ELF-1 (cell line): Measurements from ENCODE around the gene ADCY7.

ENCODE experiments used
- DNase-seq: peaks from one replicate; pipeline ENCODE4 v3.0.0-alpha.2; 2016; ENCODE audit warnings: low read depth, low spot score

The ADCY7 gene

DNA sequence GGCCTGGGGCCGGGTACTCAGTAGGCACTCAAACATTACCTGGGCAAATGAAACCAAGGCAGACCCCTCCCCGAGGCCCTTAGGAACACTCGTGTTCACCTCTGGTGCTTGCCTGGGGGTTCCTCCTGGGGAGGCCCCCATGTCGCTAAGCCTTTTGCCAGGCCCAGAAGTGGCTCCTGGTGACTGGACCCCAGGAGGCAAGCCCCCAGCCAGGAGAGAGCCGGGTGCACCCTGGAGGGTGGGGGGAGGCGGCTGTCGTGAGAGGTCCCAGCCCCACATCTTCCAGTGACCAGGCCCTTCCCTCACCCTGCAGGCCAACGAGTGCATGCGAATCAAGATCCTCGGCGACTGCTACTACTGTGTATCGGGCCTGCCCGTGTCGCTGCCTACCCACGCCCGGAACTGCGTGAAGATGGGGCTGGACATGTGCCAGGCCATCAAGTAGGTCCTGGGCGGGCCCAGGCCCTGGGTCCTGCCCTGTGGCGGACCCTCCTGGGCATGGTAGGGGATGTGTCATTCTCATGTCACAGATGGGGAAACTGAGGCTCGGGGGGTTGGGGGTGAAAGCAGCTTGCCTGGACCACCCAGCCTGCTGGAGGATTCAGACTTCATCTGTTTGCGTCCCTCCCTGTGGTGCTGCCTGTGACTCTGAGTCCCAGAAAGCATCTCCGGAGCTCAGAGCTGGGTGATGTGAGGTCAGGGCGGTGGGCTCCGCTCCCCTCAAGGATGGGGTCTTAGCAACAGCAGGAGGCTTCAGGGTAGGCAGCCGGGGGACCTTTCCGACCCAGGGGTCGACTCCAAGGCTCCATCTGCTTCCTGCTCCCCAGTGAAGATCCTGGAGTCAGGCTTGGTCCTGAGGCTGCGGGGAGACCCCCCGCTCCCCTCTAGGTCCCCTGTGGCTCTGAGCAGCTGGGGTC lies 32.5 kb downstream of the ADCY7 start:
- DNase-seq: no peak

DNA sequence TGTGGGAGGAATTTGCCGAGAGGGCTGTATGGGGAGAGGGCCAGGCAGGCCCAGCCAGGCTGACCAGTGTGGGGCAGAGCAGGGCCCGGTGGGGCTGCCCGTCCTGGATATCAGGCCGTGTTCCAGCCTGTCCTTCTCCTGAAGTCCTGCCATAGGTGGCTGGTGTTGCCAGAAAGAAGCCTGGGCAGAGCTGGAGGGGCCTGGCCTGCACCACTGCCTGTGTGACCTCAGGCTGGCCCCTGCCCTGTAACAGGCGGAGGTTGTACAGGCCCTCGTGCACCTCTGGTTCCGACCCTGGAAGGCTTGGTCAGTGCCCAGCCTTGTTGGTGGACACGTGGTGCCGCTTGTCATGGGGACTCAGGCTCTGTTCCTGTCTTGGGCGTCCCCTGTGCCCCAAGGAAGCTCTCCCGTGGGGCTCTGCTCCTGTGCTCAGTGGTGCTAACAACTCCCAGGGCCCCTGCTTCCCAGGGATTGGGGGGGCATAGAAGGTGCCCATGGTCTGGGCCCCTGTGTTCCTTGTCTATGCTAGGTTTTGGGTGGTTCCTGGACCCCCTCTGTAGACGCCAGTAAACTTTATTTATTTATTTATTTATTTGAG lies 33.3 kb downstream of the ADCY7 start:
- no peak for DNase-seq

DNA sequence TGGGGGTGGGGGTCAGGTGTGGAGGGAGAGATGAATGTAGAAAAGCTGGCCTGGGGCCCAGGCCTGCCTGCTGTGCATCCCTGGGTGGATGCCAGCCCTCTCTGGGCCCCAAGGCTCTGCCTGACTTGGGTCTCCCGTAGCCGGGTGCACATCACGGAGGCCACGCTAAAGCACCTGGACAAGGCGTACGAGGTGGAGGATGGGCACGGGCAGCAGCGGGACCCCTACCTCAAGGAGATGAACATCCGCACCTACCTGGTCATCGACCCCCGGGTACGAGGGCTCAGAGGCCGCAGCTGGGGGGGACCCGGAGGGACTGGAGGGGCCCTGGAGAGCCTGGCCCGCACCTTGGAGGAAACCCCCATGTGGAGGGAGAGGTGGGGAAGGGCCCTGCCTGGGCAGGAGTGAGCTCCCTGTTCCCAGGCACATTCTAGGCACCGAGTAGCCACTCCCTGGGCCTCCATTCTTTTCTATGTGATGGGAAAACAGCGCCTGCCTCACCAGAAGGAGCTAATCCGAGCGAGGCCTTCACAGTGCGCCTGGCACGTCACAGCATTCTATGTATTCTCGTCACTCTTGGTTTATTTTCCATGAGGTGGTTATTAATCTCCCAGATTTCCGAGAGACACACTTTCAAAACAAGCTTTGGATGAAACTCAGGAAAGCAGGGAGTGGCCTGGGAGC lies 34.7 kb downstream of the ADCY7 start:
- DNase-seq: no peak

DNA sequence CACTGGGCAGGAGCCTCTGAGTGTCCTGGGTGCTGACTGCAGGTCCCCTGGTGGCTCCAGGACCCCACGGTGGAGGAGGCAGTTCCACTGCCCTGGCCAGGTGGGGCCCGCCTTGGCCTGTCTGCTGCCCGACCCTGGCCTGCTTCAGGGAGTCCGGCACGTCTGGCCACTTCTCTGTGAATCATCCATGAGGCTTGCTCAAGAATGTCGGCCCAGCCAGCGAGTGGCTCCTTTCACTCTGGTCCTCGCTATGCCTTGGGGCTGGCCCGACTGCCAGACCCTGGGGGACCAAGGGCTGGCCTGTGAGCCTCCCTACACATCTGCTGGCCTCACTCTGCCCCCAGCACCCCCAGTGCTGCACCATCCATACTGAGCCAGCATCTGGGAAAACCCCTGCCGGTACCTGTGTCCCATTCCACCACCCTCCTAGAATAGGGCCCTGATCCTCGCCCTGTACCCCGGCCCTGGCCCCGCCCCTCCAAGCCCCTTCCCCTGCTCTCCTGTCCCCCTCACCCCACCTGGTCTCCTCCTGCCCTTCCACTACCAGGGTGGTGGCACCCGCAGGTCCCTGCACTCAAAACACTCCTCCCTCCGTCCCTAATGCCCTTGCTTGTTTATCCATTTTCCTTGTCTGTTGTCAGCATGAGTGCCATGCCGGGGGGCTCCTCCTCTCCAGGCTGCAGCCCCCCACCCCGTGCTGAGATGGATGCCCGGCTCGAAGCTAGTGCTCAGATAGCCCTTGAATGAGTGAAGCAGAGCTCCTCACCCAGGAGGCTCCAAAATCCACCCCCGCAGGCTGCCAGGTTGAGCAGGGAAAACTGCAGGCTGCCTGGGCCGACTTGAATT lies 35.5 kb downstream of the ADCY7 start:
- peak; percentile 39 for DNase-seq

DNA sequence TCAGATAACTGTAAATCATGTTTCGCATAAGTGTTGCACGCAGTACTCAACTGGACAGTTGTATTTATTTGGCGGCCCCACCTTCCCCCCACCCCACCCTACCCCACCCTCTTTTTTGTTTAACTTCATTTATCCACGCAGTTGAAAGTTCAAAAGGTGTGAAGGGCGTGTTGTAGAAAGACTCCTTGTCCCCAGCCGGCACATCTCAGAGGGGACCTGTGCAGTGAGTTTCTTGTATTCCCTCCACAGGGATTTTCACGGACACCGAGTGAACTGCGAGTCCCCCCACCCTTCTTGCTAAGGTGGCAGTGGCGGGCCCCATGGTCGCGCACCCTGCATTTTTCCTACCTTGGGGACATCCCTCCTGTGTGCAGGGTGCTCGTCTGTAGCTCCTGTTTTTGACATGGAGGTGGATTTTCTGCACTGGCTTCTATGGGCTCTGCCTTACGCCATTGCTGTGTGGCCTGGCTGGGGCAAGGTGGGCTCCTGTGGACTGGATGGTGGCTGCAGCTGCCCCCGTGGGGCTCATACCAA lies 36.2 kb downstream of the ADCY7 start:
- DNase-seq: no peak

DNA sequence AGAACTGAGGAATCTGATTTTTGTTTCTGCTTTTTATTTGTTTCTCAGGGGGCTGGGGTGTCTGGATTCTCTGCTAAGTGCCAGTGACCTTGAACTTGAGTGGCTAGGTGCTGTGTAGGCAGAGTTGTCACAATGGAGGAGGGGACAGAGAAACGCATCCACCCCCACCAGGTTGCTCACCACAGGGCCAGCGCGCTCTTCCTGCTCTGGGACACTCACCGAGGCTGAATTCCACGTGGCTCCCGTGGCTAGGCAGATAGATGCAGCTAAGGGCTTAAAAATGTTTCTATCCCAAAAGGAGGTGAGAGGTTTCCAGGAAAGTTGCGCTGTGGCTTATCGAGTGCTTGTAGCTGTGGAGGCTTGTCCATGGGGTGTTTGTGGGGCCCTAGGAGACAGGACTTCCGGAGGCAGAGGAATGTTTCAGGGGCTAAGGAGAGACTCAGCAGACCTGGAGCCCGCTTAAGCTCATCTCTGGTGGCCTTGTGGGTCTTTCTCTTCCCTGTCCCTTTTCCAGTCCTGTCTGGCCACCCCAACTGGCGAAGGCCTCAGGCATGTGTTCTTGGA lies 36.8 kb downstream of the ADCY7 start:
- DNase-seq: no peak

DNA sequence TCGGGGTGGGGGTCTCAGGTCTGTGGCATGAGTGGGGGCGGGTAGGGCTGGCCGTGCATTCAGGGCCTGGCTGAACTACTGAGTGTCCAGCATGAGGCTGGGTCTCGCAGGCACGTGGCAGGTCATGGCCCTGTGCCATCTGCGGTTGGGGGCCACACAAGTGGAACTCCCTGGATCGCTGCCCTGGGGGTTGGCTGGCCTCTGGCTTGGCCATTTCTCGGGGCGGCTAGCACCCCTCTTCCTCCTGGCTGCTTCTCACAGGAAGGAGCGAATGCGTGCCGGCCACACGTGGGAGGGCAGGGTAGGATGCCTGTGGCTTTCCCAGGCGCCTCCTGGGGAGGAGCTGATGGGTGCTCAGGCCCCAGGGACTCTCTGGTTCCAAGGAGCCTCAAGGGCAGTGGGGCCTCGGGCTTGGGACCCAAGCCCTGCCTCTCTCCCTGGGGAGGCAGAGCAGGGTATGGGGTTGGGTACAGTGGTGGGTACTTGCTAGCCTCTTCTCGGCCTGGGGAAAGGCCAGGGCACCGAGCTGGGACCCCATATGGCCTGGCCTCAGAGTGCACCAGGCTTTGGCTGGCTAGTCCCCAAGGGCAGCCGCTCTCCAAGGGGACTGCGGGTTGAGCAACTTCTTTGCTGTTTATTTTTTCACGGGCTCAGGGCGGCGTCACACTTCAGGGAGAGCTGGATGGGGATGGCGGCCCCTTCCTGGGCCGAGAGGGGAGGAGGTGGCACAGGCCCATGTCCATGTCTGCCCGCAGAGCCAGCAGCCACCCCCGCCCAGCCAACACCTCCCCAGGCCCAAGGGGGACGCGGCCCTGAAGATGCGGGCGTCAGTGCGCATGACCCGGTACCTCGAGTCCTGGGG lies 37.5 kb downstream of the ADCY7 start:
- no peak for DNase-seq

DNA sequence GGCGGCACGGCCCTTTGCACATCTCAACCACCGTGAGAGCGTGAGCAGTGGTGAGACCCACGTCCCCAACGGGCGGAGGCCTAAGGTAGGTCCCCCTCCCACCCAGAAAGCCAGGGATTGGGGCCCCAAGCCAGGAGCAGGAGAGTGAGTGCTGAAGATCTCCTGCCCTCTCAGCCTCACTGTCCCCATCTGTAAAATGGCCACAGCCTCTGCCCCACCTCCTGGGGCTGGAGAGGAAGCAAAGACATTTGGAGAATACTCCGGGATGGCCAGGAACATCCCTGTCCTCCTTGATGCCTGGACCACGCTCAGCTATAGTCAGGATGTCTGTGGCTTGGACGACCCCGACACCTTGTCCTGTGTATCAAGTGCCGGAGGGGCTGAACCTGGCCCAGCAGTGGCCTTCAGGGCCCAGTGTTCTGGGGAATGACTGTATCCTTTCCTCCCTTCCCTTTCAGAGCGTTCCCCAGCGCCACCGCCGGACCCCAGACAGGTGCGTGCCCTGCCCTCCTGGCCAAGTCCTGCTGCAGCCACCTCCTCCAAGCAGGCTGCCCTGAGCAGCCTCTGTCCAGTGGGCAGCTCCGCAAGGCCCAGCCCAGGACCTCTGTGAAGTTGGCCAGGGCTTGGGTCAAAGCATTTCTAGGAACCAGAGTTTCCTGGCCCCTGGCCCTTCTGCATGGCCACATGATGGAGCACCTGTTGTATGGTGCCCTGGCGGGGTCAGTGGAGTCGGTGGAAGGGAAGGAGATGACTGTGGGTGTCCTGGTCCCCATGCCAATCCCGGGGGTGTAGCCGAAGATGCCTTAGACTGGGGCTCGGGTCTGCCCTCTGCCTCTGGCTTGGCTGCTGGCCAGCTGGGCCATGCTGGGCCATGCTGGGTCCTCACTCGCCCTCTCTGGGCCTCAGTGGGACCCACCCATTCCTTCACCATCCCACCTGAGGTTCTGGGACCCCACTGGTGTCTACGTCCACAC lies 38.4 kb downstream of the ADCY7 start:
- no peak for DNase-seq

DNA sequence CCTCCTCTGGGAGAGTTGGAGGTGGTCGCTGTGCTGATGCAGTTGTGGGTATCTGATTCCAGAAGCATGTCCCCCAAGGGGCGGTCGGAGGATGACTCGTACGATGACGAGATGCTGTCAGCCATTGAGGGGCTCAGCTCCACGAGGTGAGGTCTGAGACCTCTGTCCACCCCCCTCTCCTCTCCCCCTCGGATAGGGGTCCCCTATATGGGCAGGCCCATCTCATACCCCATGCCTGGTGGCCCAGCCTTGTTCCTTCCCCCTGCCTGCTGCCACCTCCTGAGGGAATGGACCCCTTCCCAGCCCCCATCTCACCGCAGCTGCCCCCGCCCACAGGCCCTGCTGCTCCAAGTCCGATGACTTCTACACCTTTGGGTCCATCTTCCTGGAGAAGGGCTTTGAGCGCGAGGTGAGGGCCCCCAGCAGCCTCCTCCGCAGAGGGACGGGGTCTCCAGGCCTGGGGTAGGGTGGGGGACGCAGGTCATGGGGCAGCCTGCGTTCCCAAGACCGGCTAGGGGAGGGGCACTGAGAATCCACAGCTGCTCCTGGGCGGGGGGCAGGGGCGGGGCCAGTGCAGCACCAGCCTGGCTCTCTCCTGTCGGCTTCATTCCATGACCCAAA lies 39.2 kb downstream of the ADCY7 start:
- no peak for DNase-seq

DNA sequence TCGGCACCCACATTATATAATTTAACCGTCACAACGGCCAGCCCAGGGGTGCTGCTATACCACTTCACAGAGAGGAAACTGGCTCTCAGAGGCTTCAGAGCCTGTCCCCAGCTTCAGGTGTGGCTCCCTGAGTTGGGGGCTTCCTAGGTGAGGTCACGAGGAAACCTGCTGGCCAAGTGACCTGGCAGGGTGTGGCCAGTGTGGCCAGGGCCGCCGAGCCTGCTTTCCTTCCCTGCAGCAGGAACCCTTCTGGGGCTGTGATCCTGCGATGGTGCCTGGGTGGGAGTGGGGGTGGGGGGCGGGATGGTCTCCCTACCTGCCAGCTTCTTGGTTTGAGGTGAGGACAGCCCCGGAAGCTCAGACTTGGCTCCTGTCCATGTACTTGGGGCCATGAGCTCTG lies 39.9 kb downstream of the ADCY7 start:
- DNase-seq: no peak

DNA sequence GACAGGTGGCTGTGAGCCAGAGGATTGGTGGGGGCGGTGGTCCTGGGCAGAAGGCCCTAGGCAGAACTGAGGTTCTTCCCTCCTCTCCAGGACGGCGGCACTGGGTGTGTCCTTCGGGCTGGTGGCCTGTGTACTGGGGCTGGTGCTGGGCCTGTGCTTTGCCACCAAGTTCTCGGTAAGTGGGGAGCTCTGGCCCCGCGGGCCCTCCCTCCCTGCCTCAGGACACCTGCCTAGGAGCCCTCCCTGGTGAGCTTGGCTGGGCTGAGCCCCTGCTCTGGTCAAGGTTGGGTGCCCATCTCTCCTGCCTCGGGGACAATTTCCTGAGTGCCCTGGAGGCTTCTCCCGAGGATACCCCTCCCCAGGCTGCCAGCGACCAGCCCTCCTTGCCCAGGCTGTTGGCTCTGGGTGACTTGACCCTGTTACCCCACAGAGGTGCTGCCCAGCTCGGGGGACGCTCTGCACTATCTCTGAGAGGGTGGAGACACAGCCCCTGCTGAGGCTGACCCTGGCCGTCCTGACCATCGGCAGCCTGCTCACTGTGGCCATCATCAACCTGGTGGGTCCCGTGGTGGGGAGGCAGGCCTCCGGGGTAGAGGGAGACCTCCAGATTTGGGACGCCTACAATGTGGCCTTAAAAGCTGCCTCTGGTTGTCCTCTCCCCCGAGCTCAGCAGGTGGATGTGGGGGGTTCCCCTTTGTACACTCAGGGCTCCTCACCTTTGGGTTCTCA lies 42.0 kb downstream of the ADCY7 start:
- DNase-seq: no peak

DNA sequence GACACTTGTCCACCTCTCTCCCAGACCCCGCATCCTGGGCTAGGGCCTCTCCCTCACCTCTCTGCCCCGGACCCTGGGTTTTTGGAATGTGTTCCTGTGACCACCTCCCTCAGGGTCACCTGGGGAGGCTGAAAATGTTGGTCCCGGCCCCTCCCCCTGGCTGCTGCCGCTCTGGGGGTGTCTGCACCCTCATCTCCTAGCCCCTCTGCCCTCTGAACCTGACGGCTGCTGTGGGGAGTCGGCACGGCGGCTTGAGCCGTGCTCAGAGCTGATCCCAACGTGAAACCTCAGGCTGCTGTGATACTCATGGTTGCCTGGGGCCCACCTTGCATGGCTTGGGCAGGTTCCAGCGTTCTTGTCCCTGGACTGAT lies 42.8 kb downstream of the ADCY7 start:
- no peak for DNase-seq

DNA sequence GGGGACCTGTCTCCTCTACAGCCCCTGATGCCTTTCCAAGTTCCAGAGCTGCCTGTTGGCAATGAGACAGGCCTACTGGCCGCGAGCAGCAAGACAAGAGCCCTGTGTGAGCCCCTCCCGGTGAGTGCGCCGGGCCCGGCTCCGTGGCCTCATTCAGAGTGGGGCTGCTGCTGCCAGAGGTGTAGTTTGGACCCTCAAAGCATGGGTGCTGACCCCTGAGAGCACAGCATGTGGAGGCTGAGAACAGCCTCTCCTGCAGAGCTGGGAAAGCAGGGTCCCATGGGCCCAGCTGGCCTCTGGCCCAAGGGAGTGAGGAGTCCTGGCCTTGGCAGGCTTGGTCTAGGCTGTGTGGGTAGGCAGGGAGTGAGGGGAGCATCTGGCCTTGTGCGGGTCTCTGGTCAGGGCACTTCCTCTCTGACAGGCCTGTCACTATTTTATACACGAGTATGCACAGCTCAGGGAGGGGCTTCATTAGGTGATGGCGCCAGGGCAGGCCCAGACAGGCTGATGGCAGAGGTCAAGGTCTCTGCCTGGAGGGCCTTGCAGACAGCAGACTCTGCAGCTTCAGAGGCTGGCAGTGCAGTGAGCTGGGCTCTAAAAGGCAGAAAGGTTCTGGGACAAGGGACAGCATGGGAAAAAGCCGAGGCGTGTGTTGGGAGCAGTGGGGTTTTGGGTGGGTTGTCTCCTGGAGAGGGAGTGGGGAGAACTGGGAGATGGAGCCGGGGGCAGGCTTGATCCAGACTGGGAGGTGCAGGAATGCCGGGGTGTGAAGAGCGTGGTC lies 43.4 kb downstream of the ADCY7 start:
- DNase-seq: no peak

DNA sequence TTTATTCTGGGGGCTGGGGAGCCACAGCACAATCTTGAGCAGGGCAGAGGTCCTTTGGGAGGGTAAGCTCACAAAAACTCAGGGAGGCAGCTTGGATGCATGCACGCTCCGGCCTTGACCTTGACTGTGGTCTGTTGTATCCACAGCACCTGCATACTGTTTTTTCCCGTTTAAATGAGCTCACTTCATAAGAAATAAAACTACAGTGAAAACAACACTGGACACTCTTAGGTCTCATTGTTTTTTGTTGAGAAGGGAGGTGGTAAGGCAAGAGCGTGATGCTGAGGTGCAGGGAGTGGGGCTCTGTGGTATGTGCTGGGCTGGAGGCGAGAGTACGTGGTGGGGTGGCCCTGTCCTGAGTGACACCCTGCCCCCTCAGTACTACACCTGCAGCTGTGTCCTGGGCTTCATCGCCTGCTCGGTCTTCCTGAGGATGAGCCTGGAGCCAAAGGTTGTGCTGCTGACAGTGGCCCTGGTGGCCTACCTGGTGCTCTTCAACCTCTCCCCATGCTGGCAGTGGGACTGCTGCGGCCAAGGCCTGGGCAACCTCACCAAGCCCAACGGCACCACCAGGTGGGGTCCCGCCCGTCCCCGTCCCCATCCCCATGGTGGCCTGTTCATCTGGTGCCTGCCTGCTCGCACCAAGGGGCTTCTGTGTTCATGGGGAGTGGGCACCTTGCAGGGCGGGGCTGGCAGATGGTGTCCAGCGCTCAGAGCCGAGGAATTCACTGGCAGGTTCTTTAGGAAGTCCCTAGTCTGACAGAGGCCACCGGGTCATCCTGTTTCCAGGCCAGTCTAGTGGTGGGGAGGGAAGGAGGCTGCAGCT lies 44.2 kb downstream of the ADCY7 start:
- DNase-seq: no peak

DNA sequence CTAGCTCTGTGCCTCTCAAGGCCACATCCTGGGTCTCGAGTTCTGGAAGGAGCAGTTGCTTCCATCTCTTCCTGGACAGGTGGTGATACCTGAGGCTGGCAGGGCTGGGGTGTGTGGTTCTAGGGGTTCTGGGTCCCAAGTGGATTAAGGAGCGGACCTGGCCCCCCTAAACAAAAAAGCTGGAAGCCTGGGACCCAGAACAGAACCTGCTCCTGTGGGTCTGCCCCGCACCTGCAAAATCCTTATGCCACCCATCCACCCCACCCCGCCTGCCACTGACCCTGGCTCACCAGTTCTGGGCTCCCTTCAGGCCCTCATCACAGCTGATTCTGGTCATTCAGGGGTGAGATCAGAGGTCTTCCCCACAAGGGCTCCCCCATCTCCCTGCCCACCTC lies 44.8 kb downstream of the ADCY7 start:
- no peak for DNase-seq

DNA sequence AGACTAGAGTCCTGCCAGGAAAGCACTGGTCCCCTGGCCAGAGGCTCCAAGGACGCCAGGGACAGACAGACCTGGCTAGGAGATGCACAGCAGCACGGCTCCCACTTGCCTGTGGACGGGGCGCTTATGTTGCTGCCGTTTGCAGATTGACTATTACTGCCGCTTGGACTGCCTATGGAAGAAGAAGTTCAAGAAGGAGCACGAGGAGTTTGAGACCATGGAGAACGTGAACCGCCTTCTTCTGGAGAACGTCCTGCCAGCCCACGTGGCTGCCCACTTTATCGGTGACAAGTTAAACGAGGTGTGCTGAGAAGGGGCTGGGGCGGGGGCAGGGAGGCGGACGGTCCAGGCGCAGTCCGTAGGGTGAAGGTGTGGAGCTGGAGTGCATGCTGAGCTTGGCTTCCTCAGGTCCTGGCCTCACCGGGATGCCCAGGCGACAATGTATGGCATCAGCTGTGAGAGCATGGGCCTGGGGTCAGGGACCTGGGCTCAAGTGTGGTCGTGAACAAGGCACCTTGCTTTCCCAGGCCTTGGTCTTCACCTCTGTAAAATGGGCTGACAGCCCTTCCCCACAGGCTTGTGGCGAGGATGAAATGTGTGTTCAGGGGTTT lies 45.6 kb downstream of the ADCY7 start:
- DNase-seq: no peak
